ENCODE results near the gene DPF3. TPM values are rescaled to one million over a fixed set of nuclear protein-coding genes. Genes with fewer than 3 reads are reported as not detected.

DPF3 gene
- total and polyA plus RNA-seq, 2 of the 13 experiments (the other 11 are each of a cell fraction or from before 2014, with no cell fraction given): 0.09 to 0.60 TPM

DNA sequence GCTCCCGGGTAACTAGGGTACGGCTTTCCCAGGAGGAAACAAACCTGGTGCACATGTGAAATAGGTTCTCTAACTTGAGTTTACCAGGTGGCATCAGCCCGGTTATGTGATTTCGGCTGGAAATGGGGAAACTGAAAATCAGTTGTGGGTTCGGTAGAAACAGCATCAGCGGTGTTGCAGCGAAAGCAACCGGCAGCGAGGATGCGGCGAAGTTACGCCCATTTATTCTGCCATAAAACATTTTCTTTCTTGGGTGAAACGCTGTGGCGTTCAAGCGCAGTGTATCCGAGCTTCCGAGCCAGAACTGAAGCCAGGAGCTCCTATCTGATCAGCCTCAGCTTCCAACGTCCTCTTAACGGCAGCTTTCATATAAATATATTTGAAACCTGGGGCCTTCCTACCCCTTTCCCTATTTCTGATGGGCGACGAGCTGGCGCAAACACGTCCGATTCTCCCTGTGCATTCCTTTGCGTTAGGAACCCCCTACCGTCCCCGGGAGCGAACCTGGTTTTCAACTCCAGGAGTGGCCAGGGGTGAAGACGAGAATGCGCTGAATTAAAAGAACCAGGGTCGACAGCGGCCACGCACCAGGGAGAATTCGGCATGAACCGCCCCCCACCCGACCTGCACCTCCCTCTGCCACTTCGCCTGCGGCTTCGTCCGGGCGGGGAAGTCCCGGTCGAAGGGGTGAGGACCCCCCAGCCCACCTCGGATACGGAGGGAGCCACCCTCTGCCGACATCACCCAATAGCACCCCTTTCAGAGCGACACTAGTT lies 1.6 kb downstream of the DPF3 start:
- Histone ChIP-seq H3K79me2 (ENCODE audit: insufficient read depth, low read length) (no peaks in the 10 kb centered on the region), H3K9me3 (ENCODE audit: low read length) (no peaks in the 10 kb centered on the region), H3K9ac (ENCODE audit: insufficient read depth, low read depth, low read length) (no peak overlapping the region), H3K4me2 (ENCODE audit: low read depth, low read length) (peak overlapping the region; percentile 87), H2AFZ (ENCODE audit: low read length) (no peak overlapping the region), H3K4me1 (ENCODE audit: insufficient read depth, low read length) (peaks cover 29% of the 10 kb centered on the region), H3K27ac (ENCODE audit: extremely low read length, insufficient read depth, low read length) (no peak overlapping the region), H3K36me3 (replicated peaks in 1 of 2; ENCODE audit: control insufficient read depth in 1 of 2, insufficient read depth in 2 of 2, low read length in 2 of 2) (no peaks in the 10 kb centered on the region), H3K4me3 (replicated peaks in 1 of 3; ENCODE audit: insufficient read depth in 1 of 3, low read depth in 2 of 3, low read length in 3 of 3) (peak overlapping the region; percentile 65 to 82 (median 73)), H4K20me1 (ENCODE audit: insufficient read depth, low read length) (no peaks in the 10 kb centered on the region), H3K27me3 (ENCODE audit: control insufficient read depth in 1 of 2, insufficient read depth in 2 of 2, low read length in 2 of 2) (peaks cover 11 to 50% of the 10 kb centered on the region in 2 experiments; a peak in 4 of 5 replicates)
- ATAC-seq (0 out of 3 replicates have a peak, but pooled peaks have one; percentile 3), DNase-seq (ENCODE audit: low spot score) (no peak), FAIRE-seq (no peak)
- WGBS (ENCODE audit: low lambda C conversion rate): under 1% methylated on average over 25 of the region's 47 CpGs
- intact Hi-C loops (cut with micrococcal nuclease; ENCODE audit: unreplicated experiment): loop anchor here (5.0 kb wide), 1 partner anchor 120 kb away; no protein-coding TSS in a partner anchor
- POLR2A ChIA-PET: no interaction called here
- BruUV-seq (replicated peaks): no TSS peak
- CTCF ChIA-PET (ENCODE audit: low intra/inter-chr PET ratio, low total read pairs): no interaction called here
- in situ Hi-C loops (cut with HindIII; ENCODE audit: extremely low pct_ligation_motif_present, low pct_unique_long_range_greater_than_20kb): no loop called here
- TF ChIP-seq ZNF33A (CRISPR knock-in tag; IDR thresholded peaks at IDR 0.05; ENCODE audit: borderline replicate concordance) (no peak), SIX4 (CRISPR knock-in tag; IDR thresholded peaks at IDR 0.05) (no peak), ZNF143 (CRISPR knock-in tag; IDR thresholded peaks at IDR 0.05) (no peak), ZNF547 (CRISPR knock-in tag; IDR thresholded peaks at IDR 0.05) (no peak), ZNF557 (CRISPR knock-in tag; IDR thresholded peaks at IDR 0.05) (no peak), EZH2 (conservative IDR thresholded peaks at IDR 0.05; ENCODE audit: low read depth, low read length) (peak; percentile 96)
- TF ChIP-seq, protein P1, sequence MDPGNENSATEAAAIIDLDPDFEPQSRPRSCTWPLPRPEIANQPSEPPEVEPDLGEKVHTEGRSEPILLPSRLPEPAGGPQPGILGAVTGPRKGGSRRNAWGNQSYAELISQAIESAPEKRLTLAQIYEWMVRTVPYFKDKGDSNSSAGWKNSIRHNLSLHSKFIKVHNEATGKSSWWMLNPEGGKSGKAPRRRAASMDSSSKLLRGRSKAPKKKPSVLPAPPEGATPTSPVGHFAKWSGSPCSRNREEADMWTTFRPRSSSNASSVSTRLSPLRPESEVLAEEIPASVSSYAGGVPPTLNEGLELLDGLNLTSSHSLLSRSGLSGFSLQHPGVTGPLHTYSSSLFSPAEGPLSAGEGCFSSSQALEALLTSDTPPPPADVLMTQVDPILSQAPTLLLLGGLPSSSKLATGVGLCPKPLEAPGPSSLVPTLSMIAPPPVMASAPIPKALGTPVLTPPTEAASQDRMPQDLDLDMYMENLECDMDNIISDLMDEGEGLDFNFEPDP (CRISPR knock-in tag; conservative IDR thresholded peaks at IDR 0.05): no peak
- TF ChIP-seq, protein P2, sequence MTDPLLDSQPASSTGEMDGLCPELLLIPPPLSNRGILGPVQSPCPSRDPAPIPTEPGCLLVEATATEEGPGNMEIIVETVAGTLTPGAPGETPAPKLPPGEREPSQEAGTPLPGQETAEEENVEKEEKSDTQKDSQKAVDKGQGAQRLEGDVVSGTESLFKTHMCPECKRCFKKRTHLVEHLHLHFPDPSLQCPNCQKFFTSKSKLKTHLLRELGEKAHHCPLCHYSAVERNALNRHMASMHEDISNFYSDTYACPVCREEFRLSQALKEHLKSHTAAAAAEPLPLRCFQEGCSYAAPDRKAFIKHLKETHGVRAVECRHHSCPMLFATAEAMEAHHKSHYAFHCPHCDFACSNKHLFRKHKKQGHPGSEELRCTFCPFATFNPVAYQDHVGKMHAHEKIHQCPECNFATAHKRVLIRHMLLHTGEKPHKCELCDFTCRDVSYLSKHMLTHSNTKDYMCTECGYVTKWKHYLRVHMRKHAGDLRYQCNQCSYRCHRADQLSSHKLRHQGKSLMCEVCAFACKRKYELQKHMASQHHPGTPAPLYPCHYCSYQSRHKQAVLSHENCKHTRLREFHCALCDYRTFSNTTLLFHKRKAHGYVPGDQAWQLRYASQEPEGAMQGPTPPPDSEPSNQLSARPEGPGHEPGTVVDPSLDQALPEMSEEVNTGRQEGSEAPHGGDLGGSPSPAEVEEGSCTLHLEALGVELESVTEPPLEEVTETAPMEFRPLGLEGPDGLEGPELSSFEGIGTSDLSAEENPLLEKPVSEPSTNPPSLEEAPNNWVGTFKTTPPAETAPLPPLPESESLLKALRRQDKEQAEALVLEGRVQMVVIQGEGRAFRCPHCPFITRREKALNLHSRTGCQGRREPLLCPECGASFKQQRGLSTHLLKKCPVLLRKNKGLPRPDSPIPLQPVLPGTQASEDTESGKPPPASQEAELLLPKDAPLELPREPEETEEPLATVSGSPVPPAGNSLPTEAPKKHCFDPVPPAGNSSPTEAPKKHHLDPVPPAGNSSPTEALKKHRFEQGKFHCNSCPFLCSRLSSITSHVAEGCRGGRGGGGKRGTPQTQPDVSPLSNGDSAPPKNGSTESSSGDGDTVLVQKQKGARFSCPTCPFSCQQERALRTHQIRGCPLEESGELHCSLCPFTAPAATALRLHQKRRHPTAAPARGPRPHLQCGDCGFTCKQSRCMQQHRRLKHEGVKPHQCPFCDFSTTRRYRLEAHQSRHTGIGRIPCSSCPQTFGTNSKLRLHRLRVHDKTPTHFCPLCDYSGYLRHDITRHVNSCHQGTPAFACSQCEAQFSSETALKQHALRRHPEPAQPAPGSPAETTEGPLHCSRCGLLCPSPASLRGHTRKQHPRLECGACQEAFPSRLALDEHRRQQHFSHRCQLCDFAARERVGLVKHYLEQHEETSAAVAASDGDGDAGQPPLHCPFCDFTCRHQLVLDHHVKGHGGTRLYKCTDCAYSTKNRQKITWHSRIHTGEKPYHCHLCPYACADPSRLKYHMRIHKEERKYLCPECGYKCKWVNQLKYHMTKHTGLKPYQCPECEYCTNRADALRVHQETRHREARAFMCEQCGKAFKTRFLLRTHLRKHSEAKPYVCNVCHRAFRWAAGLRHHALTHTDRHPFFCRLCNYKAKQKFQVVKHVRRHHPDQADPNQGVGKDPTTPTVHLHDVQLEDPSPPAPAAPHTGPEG (CRISPR knock-in tag; IDR thresholded peaks at IDR 0.05): 0 out of 2 replicates have a peak, but pooled peaks have one; percentile 70
- TF ChIP-seq, protein P3, sequence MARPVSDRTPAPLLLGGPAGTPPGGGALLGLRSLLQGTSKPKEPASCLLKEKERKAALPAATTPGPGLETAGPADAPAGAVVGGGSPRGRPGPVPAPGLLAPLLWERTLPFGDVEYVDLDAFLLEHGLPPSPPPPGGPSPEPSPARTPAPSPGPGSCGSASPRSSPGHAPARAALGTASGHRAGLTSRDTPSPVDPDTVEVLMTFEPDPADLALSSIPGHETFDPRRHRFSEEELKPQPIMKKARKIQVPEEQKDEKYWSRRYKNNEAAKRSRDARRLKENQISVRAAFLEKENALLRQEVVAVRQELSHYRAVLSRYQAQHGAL (CRISPR knock-in tag; IDR thresholded peaks at IDR 0.05; ENCODE audit: not compliant biosample characterization): no peak
- TF ChIP-seq, protein P4, sequence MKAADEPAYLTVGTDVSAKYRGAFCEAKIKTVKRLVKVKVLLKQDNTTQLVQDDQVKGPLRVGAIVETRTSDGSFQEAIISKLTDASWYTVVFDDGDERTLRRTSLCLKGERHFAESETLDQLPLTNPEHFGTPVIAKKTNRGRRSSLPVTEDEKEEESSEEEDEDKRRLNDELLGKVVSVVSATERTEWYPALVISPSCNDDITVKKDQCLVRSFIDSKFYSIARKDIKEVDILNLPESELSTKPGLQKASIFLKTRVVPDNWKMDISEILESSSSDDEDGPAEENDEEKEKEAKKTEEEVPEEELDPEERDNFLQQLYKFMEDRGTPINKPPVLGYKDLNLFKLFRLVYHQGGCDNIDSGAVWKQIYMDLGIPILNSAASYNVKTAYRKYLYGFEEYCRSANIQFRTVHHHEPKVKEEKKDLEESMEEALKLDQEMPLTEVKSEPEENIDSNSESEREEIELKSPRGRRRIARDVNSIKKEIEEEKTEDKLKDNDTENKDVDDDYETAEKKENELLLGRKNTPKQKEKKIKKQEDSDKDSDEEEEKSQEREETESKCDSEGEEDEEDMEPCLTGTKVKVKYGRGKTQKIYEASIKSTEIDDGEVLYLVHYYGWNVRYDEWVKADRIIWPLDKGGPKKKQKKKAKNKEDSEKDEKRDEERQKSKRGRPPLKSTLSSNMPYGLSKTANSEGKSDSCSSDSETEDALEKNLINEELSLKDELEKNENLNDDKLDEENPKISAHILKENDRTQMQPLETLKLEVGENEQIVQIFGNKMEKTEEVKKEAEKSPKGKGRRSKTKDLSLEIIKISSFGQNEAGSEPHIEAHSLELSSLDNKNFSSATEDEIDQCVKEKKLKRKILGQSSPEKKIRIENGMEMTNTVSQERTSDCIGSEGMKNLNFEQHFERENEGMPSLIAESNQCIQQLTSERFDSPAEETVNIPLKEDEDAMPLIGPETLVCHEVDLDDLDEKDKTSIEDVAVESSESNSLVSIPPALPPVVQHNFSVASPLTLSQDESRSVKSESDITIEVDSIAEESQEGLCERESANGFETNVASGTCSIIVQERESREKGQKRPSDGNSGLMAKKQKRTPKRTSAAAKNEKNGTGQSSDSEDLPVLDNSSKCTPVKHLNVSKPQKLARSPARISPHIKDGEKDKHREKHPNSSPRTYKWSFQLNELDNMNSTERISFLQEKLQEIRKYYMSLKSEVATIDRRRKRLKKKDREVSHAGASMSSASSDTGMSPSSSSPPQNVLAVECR (CRISPR knock-in tag; IDR thresholded peaks at IDR 0.05; ENCODE audit: borderline replicate concordance): no peak
